ENCODE results near the gene KLRD1. TPM values are rescaled to one million over a fixed set of nuclear protein-coding genes. Genes with fewer than 3 reads are reported as not detected.

KLRD1 gene
- total and polyA plus RNA-seq, 4 donors, result 0.60 to 5.0 (median 1.4) TPM

DNA sequence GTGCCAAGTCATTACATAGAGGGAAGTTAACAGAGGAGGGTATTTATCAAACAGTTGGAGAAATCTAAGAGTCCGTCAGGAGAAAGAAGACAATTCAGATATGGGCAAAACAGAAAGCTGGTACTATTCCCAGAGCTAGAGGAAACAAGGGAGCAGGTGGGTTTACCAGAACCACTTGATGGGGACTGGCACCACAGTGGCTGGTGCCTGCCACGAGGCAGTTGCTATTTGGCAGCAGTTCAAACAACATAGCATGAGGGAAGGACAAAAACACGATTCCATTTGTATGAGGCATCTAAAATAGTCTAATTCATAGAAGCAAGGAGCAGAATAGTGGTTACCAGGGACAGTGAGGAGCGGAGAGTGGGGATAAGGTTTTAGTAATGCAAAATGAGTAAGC lies 24.6 kb upstream of the KLRD1 start:
- no peak overlapping the region for H3K4me3 ChIP-seq (ENCODE audit: low read depth in 1 of 3, low read length in 3 of 3)
- DNase-seq (ENCODE audit: low spot score), result no peak
- no peak overlapping the region for H3K27ac ChIP-seq (ENCODE audit: low read depth in 1 of 2, low read length in 2 of 2)

GRCh38 chr12:10285919-10286318 lies 21.8 kb upstream of the KLRD1 start:
- no peak overlapping the region for H3K27ac ChIP-seq (ENCODE audit: low read depth in 1 of 2, low read length in 2 of 2)
- DNase-seq (ENCODE audit: low spot score), result no peak
- no peaks in the 10 kb centered on the region for H3K36me3 ChIP-seq (ENCODE audit: control insufficient read depth in 4 of 4, insufficient read depth in 3 of 4, low read depth in 1 of 4, low read length in 3 of 4)
- no peak for TF ChIP-seq TAF1 (conservative IDR thresholded peaks at IDR 0.05)
- no peak for TF ChIP-seq HNF4G (IDR thresholded peaks at IDR 0.05)
- no peak for TF ChIP-seq FOXA2 (IDR thresholded peaks at IDR 0.05)
- no peak for TF ChIP-seq JUND (IDR thresholded peaks at IDR 0.05)
- TF ChIP-seq EGR1 (IDR thresholded peaks at IDR 0.05; ENCODE audit: low read depth in 2 of 2), result no peak
- TF ChIP-seq GABPA (IDR thresholded peaks at IDR 0.05 in 1 of 2, conservative IDR thresholded peaks at IDR 0.05 in 1 of 2), result no peak
- no peak for TF ChIP-seq FOXA1 (IDR thresholded peaks at IDR 0.05)
- TF ChIP-seq RXRA (IDR thresholded peaks at IDR 0.05), result no peak
- TF ChIP-seq, protein P1, sequence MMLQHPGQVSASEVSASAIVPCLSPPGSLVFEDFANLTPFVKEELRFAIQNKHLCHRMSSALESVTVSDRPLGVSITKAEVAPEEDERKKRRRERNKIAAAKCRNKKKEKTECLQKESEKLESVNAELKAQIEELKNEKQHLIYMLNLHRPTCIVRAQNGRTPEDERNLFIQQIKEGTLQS (IDR thresholded peaks at IDR 0.05), result no peak
- TF ChIP-seq, protein P2, sequence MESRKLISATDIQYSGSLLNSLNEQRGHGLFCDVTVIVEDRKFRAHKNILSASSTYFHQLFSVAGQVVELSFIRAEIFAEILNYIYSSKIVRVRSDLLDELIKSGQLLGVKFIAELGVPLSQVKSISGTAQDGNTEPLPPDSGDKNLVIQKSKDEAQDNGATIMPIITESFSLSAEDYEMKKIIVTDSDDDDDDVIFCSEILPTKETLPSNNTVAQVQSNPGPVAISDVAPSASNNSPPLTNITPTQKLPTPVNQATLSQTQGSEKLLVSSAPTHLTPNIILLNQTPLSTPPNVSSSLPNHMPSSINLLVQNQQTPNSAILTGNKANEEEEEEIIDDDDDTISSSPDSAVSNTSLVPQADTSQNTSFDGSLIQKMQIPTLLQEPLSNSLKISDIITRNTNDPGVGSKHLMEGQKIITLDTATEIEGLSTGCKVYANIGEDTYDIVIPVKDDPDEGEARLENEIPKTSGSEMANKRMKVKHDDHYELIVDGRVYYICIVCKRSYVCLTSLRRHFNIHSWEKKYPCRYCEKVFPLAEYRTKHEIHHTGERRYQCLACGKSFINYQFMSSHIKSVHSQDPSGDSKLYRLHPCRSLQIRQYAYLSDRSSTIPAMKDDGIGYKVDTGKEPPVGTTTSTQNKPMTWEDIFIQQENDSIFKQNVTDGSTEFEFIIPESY (IDR thresholded peaks at IDR 0.05), result no peak
- TF ChIP-seq NR2F2 (IDR thresholded peaks at IDR 0.05), result no peak
- TF ChIP-seq YY1 (IDR thresholded peaks at IDR 0.05), result no peak
- TF ChIP-seq HNF4A (conservative IDR thresholded peaks at IDR 0.05), result no peak
- H3K9me3 ChIP-seq (ENCODE audit: control insufficient read depth in 4 of 4, low read length in 3 of 4), result no peaks in the 10 kb centered on the region
- H3K4me3 ChIP-seq (ENCODE audit: low read depth in 1 of 3, low read length in 3 of 3), result no peak overlapping the region
- no peaks in the 10 kb centered on the region for H3K4me1 ChIP-seq (ENCODE audit: control insufficient read depth in 4 of 4, insufficient read depth in 4 of 4, low read length in 3 of 4)
- no peak overlapping the region for H3K9ac ChIP-seq (ENCODE audit: low read depth in 1 of 2, low read length in 2 of 2)
- 65% methylated on average over 6 of the region's 6 CpGs for WGBS
- no peaks in the 10 kb centered on the region for H3K27me3 ChIP-seq (ENCODE audit: control insufficient read depth in 4 of 4, insufficient read depth in 4 of 4, low read length in 3 of 4)

More for the DNA sequence above, 24.6 kb upstream of the KLRD1 start:
- TF ChIP-seq RAD21 (IDR thresholded peaks at IDR 0.05) (no peak), HNF4G (IDR thresholded peaks at IDR 0.05) (no peak), SP1 (IDR thresholded peaks at IDR 0.05) (no peak), RXRA (IDR thresholded peaks at IDR 0.05) (no peak)
- TF ChIP-seq, protein P2 (IDR thresholded peaks at IDR 0.05), result no peak
- Histone ChIP-seq H3K4me1 (ENCODE audit: control insufficient read depth in 4 of 4, insufficient read depth in 4 of 4, low read length in 3 of 4) (no peaks in the 10 kb centered on the region), H3K9me3 (ENCODE audit: control insufficient read depth in 4 of 4, low read length in 3 of 4) (no peaks in the 10 kb centered on the region), H3K9ac (ENCODE audit: low read depth in 1 of 2, low read length in 2 of 2) (no peak overlapping the region), H3K27me3 (ENCODE audit: control insufficient read depth in 4 of 4, insufficient read depth in 4 of 4, low read length in 3 of 4) (no peaks in the 10 kb centered on the region), H3K36me3 (ENCODE audit: control insufficient read depth in 4 of 4, insufficient read depth in 3 of 4, low read depth in 1 of 4, low read length in 3 of 4) (no peaks in the 10 kb centered on the region)
- 62% methylated on average over 4 of the region's 4 CpGs for WGBS

All from liver (tissue), 9 donors.